ENCODE measurements around the gene TRAPPC4.
"Not testable (repeated sequence)": the region's sequence is repeated elsewhere in the genome, so short reads cannot be mapped to it uniquely, and the experiment has no call there.

TRAPPC4 gene

GRCh38 chr11:119018074-119018938, at the start of gene TRAPPC4, which contains the start of gene RPS25:
TRAPPC4 (plus strand) TSS chr11:119018766; CDS start chr11:119018796, 30 bp downstream.
RPS25 (minus strand) TSS chr11:119018343; CDS start chr11:119018284, 59 bp downstream.
- DNase-seq (ENCODE audit: low spot score): peak; percentile 92

DNA sequence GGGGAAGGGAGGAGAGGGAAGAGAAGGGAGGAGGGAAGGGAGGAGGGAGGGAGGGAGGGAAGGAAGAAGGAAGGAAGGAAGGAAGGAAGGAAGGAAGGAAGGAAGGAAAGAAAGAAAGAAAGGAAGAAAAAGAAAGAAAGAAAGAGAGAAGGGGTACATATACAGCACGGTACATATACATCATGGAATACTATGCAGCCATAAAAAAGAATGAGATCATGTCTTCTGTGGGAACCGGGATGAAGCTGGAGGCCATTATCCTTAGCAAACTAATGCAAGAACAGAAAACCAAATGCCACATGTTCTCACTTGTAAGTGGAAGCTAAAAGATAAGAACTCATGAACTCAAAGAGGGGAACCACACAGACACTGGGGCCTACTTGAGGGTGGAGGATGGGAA, 49.1 kb upstream of the TRAPPC4 start:
- DNase-seq (ENCODE audit: low spot score): not testable (repeated sequence)

- DNase-seq (ENCODE audit: low spot score): no peak
These were observed 46.9 kb upstream of the TRAPPC4 start, which contains the start of gene FOXR1 for GRCh38 chr11:118971646-118972045. FOXR1 (plus strand) TSS chr11:118971761; CDS start chr11:118971932, 171 bp downstream.

DNA sequence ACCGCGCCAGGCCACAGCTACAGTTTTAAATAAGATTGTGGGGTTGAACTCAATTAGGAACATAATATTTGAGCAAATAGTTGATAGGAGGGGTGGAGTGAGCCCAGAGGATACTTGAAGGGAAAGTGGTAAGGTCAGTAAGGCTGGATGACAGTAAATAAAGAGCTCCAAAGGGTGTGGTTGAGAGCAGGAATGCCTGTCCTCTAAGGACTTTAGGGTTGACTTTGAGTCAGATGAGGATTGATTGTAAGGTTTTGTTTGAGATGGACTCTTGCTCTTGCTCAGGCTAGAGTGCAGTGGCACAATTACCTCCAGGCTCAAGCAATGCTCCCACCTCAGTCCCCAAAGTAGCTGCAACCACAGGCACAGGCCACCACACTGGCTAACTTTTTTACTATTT, 44.6 kb upstream of the TRAPPC4 start:
- no peak for DNase-seq (ENCODE audit: low spot score)

DNA sequence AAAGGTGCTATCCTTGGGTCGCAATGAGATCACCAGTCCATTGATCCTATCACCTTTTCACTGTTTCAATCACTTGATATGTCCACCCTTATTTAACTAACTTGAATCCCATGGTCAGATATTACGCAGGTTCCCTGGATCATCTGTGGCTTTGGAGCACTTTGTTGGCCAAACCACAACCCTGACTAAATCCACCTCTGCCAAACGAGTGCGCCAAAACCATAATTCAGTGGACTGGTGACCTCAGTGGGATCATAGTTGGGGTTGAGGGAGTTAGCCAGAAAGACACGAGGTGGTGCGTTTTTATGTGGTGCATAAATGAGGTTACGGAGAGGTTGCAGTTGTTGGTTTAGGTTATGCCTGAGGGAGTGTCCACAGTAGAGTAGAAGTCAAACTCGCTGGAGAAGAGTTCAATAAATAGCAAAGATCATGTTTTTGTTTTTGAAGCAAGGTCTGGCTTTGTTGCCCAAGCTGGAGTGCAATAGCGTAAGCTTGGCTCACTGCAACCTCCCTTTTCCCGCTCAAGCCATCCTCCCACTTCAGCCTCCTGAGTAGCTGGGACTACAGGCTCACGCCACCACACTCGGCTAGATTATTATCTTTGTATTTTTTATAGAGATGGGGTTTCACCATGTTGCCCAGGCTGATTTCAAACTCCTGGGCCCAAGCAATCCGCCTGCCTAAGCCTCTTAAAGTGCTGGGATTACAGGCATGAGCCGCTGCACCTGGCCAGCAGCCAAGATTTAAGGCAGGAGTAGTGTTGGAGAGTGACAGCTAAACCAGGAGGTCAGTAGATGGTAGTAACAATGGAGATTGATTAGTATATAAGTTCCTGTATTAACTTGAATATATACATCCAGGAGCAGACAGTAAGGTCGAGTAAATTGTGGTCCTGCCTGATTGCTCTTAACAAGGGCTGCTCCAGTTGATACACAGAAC, 42.5 kb upstream of the TRAPPC4 start:
- peak; percentile 61 for DNase-seq (ENCODE audit: low spot score)

- no peak for DNase-seq (ENCODE audit: low spot score)
These were observed 39.1 kb upstream of the TRAPPC4 start for GRCh38 chr11:118979434-118979833.

GRCh38 chr11:118980191-118980881, 38.2 kb upstream of the TRAPPC4 start:
- DNase-seq (ENCODE audit: low spot score): no peak

- DNase-seq (ENCODE audit: low spot score): not testable (repeated sequence)
These were observed 34.2 kb upstream of the TRAPPC4 start for GRCh38 chr11:118984337-118984736.

DNA sequence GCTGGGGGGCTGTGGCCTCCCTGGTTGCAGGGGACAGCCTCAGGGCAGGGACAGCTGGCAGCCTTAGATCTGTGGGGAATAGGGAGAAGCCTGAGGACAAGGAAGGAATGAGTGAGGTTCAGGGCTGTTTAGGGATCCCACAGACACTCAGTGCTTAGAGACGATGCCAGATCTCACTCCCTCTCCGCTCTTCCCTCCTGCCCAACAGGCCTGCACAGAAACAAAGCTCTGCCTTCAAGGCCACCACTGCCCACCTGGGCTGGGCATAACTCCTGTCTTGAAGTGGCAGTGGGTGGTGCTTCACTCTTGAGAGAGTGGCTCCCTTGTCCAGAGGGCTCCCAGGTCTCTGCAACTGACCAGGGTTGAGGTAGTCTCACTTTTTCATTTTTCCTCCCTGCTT, 33.7 kb upstream of the TRAPPC4 start:
- no peak for DNase-seq (ENCODE audit: low spot score)

GRCh38 chr11:118988280-118988679, 30.3 kb upstream of the TRAPPC4 start:
- no peak for DNase-seq (ENCODE audit: low spot score)

GRCh38 chr11:118991486-118992038, 27.0 kb upstream of the TRAPPC4 start:
- DNase-seq (ENCODE audit: low spot score): not testable (repeated sequence)

DNA sequence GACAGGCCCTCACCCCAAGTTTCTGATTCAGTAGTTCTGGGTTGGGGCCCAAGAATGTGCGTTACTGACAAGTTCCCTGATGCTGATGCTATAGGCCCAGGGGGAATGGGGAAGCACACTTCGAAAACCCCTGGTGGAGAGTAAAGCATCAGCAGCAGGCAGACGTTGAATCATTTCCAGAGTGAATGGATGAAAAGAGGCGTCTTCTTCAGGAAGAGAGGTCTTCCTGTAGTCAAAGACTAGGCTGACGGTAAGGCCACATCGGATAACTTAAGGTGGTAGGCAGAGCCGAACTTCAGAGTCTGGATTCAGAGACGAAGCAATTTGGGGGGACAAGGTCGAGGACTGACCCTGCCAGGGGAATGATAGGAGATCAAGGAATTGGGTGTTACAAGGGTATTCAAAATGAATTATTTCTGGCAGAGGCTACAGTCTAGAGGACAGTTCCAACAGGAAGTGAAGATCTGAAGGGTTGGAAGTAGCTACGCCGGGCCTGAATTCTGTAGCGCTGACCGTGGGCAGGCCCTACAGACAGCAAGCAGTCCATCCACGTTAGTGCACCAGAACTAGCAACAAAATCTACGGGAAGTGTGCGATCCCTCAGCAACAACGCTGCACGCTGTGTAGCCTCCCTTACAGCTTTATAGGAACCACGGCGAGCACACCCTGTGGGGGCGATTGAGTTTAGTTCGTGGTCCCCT, 21.5 kb upstream of the TRAPPC4 start:
- DNase-seq (ENCODE audit: low spot score): no peak

DNA sequence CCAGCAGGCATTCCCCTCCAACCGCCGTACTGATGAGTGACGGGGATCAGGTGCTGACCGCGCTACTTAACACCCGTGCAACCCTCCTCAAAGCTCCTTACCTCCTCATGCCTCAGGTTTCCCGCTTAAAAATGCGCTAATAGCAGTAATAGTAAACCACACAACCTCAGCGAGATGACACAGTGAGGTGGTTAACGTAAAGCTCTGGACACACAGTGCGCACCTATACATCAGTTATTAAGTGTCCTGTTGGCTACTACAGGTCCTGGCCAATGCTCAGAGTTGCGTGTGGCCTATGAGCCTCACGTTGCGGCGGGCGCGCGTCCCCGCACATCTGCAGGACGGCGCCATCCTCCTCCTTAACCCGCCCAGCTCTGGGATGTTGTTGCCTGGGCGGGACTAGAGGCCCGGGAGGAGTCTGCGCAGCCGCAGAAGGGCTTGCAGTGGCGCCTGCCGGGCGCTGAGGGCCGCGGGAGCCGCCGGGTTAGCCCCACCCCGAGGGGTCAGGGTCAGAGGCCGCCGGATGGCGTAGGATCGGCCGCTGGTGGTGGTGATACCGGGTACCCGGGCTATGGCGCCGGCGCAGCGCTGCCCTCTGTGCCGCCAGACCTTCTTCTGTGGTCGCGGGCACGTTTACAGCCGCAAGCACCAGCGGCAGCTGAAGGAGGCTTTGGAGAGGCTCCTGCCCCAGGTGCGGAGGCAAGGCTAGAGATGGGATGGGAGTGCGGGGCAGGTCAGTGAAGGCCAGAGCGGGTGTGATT, 20.8 kb upstream of the TRAPPC4 start, which contains the start of gene CENATAC:
CENATAC (plus strand) TSS at position 512 of the 761 bp plus-strand sequence; CDS start at position 572, 60 bp downstream.
- peak; percentile 98 for DNase-seq (ENCODE audit: low spot score)

DNA sequence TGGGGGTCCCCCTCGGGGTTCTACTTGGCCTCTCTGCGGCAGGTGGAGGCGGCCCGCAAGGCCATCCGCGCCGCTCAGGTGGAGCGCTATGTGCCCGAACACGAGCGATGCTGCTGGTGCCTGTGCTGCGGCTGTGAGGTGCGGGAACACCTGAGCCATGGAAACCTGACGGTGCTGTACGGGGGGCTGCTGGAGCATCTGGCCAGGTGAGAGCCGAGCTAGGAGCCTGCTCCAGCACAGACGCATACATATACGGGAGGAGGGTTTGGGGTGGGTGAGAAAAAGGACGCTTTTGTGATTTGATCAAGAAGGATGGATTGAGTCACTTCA, 20.2 kb upstream of the TRAPPC4 start:
- DNase-seq (ENCODE audit: low spot score): no peak

- no peak for DNase-seq (ENCODE audit: low spot score)
These were observed 19.7 kb upstream of the TRAPPC4 start for GRCh38 chr11:118998822-118999221.

- DNase-seq (ENCODE audit: low spot score): no peak
These were observed 17.7 kb upstream of the TRAPPC4 start for GRCh38 chr11:119000906-119001305.

DNA sequence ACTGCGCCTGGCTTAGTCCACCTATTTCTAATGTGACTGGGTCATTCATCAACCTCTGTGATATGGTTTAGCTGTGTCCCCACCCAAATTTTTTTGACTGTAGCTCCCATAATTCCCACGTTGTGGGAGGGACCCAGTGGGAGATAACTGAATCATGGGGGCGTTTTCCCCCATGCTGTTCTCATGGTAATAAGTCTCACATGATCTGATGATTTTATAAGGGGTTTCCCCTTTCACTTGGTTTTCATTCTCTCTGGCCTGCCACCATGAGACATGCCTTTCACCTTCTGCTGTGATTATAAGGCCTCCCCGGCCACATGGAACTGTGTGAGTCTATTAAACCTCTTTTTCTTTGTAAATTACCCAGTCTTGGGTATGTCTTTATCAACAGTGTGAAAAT, 11.9 kb upstream of the TRAPPC4 start:
- no peak for DNase-seq (ENCODE audit: low spot score)

GRCh38 chr11:119011476-119012053, 7.0 kb upstream of the TRAPPC4 start:
- DNase-seq (ENCODE audit: low spot score): no peak

DNA sequence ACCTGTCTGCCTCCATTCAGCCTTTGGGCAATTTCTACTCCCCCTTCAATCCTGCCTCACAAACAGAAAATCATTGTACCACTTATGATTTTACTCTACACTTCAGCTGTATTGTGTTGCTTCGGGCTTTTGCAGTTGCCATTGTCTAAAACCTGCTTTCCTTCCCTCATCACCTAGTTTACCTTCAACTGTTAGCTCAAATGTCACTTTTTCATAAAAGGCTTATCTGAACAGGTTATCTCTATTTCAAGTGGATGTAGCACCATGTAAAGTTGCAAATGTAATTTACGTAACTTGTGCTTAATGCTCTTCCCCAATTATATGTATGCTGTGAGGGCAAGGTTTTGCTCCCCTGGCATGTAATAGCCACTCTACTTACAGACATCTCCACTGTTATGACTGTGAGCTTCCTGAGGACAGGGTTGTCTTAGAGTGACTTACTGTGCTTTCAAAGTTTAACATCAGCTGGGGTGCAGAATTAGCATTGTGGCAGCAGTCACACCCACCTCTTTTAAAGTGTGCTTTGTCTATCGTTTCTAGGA, 5.9 kb upstream of the TRAPPC4 start:
- DNase-seq (ENCODE audit: low spot score): no peak
